H1 (cell line): ENCODE data around the gene AGR3. TPM values are rescaled to one million over a fixed set of nuclear protein-coding genes. Genes with fewer than 3 reads are reported as not detected.

Experiments used
- CTCF ChIA-PET: fragments of 300-600 bp; sonication (Branson Sonifier 250); formaldehyde crosslinking; loops from one replicate; lab custom pipeline; 2021; ENCODE audit not compliant: partially characterized antibody; lab: Charles Lee
- POLR2A ChIA-PET: fragments of 300-600 bp; sonication (Branson Sonifier 250); formaldehyde crosslinking; loops from one replicate; lab custom pipeline; 2021; ENCODE audit warnings: inconsistent platforms; ENCODE audit not compliant: partially characterized antibody; lab: Charles Lee
- DNase-seq, 2 experiments: peaks; one replicate each; pipeline versions ENCODE4 v3.0.0 to v3.0.0-alpha.2; 2010 to 2022; ENCODE audit warnings: low spot score in 2 of 2, low read depth in 1 of 2, mixed read lengths in 1 of 2
- FAIRE-seq: peaks from 2 replicates; lab custom pipeline; 2011; peaks lifted over from hg19 to GRCh38; lab: Jason Lieb, UNC
- H2AFZ ChIP-seq: 2 replicates; pipeline ENCODE4 v1.8.1; 2012; ENCODE audit warnings: low read length, inconsistent platforms
- H2AK5ac ChIP-seq: 2 replicates; pipeline ENCODE4 v1.6.1; 2013; ENCODE audit warnings: low read depth, low read length
- H2BK120ac ChIP-seq: replicated peaks from 2 replicates; pipeline ENCODE3; 2013; ENCODE audit warnings: low read depth, low read length, inconsistent platforms
- H2BK12ac ChIP-seq: 2 replicates; pipeline ENCODE4 v1.6.1; 2013; ENCODE audit warnings: low read depth, low read length
- H2BK15ac ChIP-seq: 2 replicates; pipeline ENCODE4 v1.6.1; 2013; ENCODE audit warnings: low read length
- H2BK20ac ChIP-seq: 2 replicates; pipeline ENCODE4 v1.6.1; 2013; ENCODE audit warnings: low read length
- H2BK5ac ChIP-seq: 2 replicates; pipeline ENCODE4 v1.6.1; 2013; ENCODE audit warnings: low read depth, low read length
- H3K14ac ChIP-seq: 2 replicates; pipeline ENCODE4 v1.6.1; 2013; ENCODE audit warnings: inconsistent platforms; ENCODE audit not compliant: insufficient read length
- H3K18ac ChIP-seq: 2 replicates; pipeline ENCODE4 v1.6.1; 2013; ENCODE audit warnings: low read length; ENCODE audit errors: extremely low read depth
- H3K23ac ChIP-seq: 2 replicates; pipeline ENCODE4 v1.6.1; 2013; ENCODE audit warnings: inconsistent platforms; ENCODE audit not compliant: insufficient read length
- H3K23me2 ChIP-seq: 2 replicates; pipeline ENCODE4 v1.6.1; 2013; ENCODE audit warnings: low read depth, low read length
- H3K27ac ChIP-seq: 2 replicates; pipeline ENCODE4 v1.6.1; 2011; ENCODE audit warnings: low read depth, low read length, inconsistent platforms
- H3K27me3 ChIP-seq, 4 experiments: replicated peaks in 1 of 4; 1 replicate in 1 of 4; 2 replicates in 3 of 4; pipeline versions ENCODE4 v1.6.1 to v1.8.1; 2011 to 2013; ENCODE audit warnings: low read length in 3 of 4, mild to moderate bottlenecking in 3 of 4, inconsistent platforms in 2 of 4, mixed read lengths in 2 of 4, moderate library complexity in 1 of 4; ENCODE audit not compliant: control insufficient read depth in 3 of 4, insufficient read depth in 3 of 4; ENCODE audit errors: extremely low read depth in 1 of 4
- H3K36me3 ChIP-seq, 4 experiments: 2 replicates each; pipeline versions ENCODE4 v1.6.1 to v1.8.1; 2011 to 2013; ENCODE audit warnings: mild to moderate bottlenecking in 4 of 4, low read length in 3 of 4, moderate library complexity in 2 of 4, control low read depth in 1 of 4, inconsistent platforms in 1 of 4; ENCODE audit not compliant: insufficient read depth in 4 of 4, control insufficient read depth in 2 of 4
- H3K4ac ChIP-seq: replicated peaks from 2 replicates; pipeline ENCODE3; 2013; ENCODE audit warnings: low read length, low read depth, mixed read lengths, inconsistent platforms; ENCODE audit not compliant: insufficient read length
- H3K4me1 ChIP-seq, 4 experiments: replicated peaks in 1 of 4; 1 replicate in 1 of 4; 2 replicates in 3 of 4; pipeline versions ENCODE4 v1.6.1 to v1.8.1; 2011 to 2013; ENCODE audit warnings: low read length in 3 of 4, inconsistent platforms in 2 of 4, mixed read lengths in 1 of 4; ENCODE audit not compliant: insufficient read depth in 4 of 4, control insufficient read depth in 3 of 4
- H3K4me2 ChIP-seq, 2 experiments: 2 replicates each; pipeline versions ENCODE4 v1.6.1 to v1.8.1; 2011 to 2013; ENCODE audit warnings: low read depth in 2 of 2, low read length in 2 of 2, control low read depth in 1 of 2, inconsistent platforms in 1 of 2, mild to moderate bottlenecking in 1 of 2; ENCODE audit not compliant: insufficient read depth in 1 of 2
- H3K4me3 ChIP-seq, 4 experiments: fragments of 200-600, 300-600 bp in 1 of 4; sonication (generic), shearing (Covaris generic), sonication (Bioruptor Twin) in 1 of 4; 2 replicates each; pipeline versions ENCODE4 v1.5.1 to v1.8.1; 2011 to 2016; ENCODE audit warnings: low read length in 4 of 4, low read depth in 3 of 4, control low read depth in 2 of 4, inconsistent platforms in 2 of 4, mild to moderate bottlenecking in 2 of 4, mixed read lengths in 1 of 4, moderate library complexity in 1 of 4; ENCODE audit not compliant: insufficient read depth in 2 of 4; ENCODE audit errors: extremely low read depth in 1 of 4
- H3K56ac ChIP-seq: replicated peaks from 2 replicates; pipeline ENCODE3; 2013; ENCODE audit warnings: low read depth, mild to moderate bottlenecking, mixed read lengths, low read length, inconsistent platforms; ENCODE audit not compliant: insufficient read length
- H3K79me1 ChIP-seq: 2 replicates; pipeline ENCODE4 v1.6.1; 2013; ENCODE audit warnings: low read depth, low read length, control low read depth
- H3K79me2 ChIP-seq, 2 experiments: 2 replicates each; pipeline versions ENCODE4 v1.6.1 to v1.8.1; 2012 to 2013; ENCODE audit warnings: low read length in 2 of 2, mild to moderate bottlenecking in 2 of 2, inconsistent platforms in 1 of 2; ENCODE audit not compliant: insufficient read depth in 2 of 2, control insufficient read depth in 1 of 2
- H3K9ac ChIP-seq, 4 experiments: replicated peaks in 1 of 4; 1 replicate in 1 of 4; 2 replicates in 3 of 4; pipeline versions ENCODE4 v1.6.1 to v1.8.1; 2011 to 2013; ENCODE audit warnings: low read depth in 3 of 4, low read length in 3 of 4, control low read depth in 2 of 4, mild to moderate bottlenecking in 2 of 4, moderate library complexity in 2 of 4, inconsistent platforms in 1 of 4; ENCODE audit errors: extremely low read depth in 1 of 4
- H3K9me3 ChIP-seq, 2 experiments: 2 replicates each; pipeline versions ENCODE4 v1.6.1 to v1.8.1; 2012 to 2013; ENCODE audit warnings: mild to moderate bottlenecking in 2 of 2, moderate library complexity in 2 of 2, control low read depth in 1 of 2, inconsistent platforms in 1 of 2, low read depth in 1 of 2, low read length in 1 of 2, mixed read lengths in 1 of 2; ENCODE audit not compliant: insufficient read depth in 2 of 2
- H4K20me1 ChIP-seq, 2 experiments: replicated peaks in 1 of 2; 2 replicates each; pipeline versions ENCODE3 to v1.8.1; 2011 to 2013; ENCODE audit warnings: inconsistent platforms in 2 of 2, low read length in 2 of 2, mild to moderate bottlenecking in 1 of 2; ENCODE audit not compliant: insufficient read depth in 2 of 2, control insufficient read depth in 1 of 2
- H4K5ac ChIP-seq: 2 replicates; pipeline ENCODE4 v1.6.1; 2013; ENCODE audit warnings: low read length, low read depth, mixed read lengths, inconsistent platforms; ENCODE audit not compliant: insufficient read length
- H4K8ac ChIP-seq: 2 replicates; pipeline ENCODE4 v1.8.0; 2013; ENCODE audit warnings: mild to moderate bottlenecking, moderate library complexity, low read length, inconsistent platforms; ENCODE audit not compliant: insufficient read depth; ENCODE audit errors: extremely low read depth
- H4K91ac ChIP-seq: replicated peaks from 2 replicates; pipeline ENCODE3; 2013; ENCODE audit warnings: low read length, mixed read lengths, inconsistent platforms; ENCODE audit not compliant: insufficient read length
- EZH2 ChIP-seq: fragments of 200-600 bp; sonication (generic); IDR thresholded peaks from 2 replicates; pipeline ENCODE4 v1.7.1; 2012; ENCODE audit warnings: low read depth, mild to moderate bottlenecking, moderate library complexity, low read length, inconsistent platforms; ENCODE audit not compliant: severe bottlenecking
- GTF2F1 ChIP-seq: IDR thresholded peaks from 2 replicates; pipeline ENCODE4 v1.6.1; 2012; ENCODE audit warnings: low read depth, low read length, improper control_type of control experiment, borderline replicate concordance
- NRF1 ChIP-seq: IDR thresholded peaks from 2 replicates; pipeline ENCODE4 v1.6.1; 2011; ENCODE audit warnings: mild to moderate bottlenecking, low read depth, low read length, improper control_type of control experiment
- WGBS, 2 experiments: shearing (Covaris generic) in 1 of 2; methylation state at CpG; one replicate each; pipeline versions ENCODE4 v1.1.6 to v1.1.7; 2013 to 2015; ENCODE audit warnings: low lambda C conversion rate in 2 of 2, mixed read lengths in 2 of 2, inconsistent platforms in 1 of 2, low coverage in 1 of 2, missing lambda C conversion rate in 1 of 2; ENCODE audit not compliant: insufficient replicate concordance in 2 of 2, insufficient coverage in 1 of 2, insufficient read length in 1 of 2; ENCODE audit errors: extremely low coverage in 1 of 2, missing lambda C conversion rate in 1 of 2; 5-methylcytosine and 5-hydroxymethylcytosine counted together
- polyA plus RNA-seq, 7 experiments: library from polyadenylated mRNA; depleted of rRNA in 3 of 7; stranded (reverse) in 5 of 7; unstranded in 2 of 7; fragments of >200 nt in 5 of 7; fragments of 200-250 nt in 2 of 7; gene quantifications; 1 replicate in 5 of 7; 2 replicates in 1 of 7; 4 replicates in 1 of 7; pipeline versions ENCODE4 v1.2.1 to v1.2.3, GENCODE V29; 2011 to 2013; ENCODE audit warnings: missing spikeins in 2 of 7, mixed read lengths in 2 of 7
- total RNA-seq: library from RNA; stranded (reverse); fragmentation: NEBNext Ultra II Directional; extraction: Animal tissue kit (Norgen Biotek cat#: 25700); gene quantifications from 2 replicates; pipeline ENCODE4 v1.2.1, GENCODE V29; 2021

AGR3 gene
- total and polyA plus RNA-seq, 2 of the 8 experiments (the other 6 are each of a cell fraction or from before 2014, with no cell fraction given): not detected

DNA sequence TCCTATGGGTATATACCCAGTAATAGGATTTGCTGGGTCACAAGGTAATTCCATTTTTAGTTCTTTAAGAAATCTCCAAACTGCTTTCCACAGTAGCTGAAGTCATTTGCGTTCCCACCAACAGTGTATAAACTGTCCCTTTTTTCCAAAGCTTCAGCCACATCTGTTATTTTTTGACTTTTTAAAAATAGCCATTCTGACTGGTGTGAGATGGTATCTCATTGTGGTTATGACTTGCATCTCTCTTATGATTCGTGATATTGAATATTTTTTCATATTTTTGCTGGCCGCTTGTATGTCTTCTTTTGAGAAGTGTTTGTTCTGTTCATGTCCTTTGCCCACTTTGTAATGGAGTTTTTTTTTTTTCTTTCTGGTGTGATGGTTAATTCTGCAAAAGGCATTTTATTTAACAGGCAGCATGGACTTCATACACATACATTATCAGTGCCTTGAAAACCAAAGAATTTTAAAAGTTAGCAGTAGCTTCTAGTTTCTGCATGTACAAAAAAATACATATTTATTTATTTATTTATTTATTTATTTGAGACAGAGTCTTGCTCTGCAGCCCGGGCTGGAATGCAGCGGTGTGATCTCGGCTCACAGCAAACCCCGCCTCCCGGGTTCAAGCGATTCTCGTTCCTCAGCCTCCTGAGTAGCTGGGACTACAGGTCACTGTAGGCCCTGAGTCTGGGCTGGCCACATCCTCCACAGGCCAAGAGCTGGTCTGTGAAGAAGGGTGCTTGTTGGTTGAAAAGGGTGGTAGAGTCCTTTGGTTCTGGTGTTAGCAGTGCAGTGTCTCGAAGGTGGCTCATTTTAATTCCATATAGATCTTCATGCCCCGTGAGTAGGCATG lies 32.3 kb downstream of the AGR3 start:
- CTCF ChIA-PET: interaction anchor here (1.0 to 2.0 kb wide), 4 partner anchors 9 to 50 kb away, joined by 3 to 8 read pairs (median 3); no protein-coding TSS in a partner anchor
- POLR2A ChIA-PET: no interaction called here
- no peaks in the 10 kb centered on the region for H3K79me1 ChIP-seq
- DNase-seq (no peak), FAIRE-seq (no peak)
- H4K20me1 ChIP-seq: no peaks in the 10 kb centered on the region
- H3K56ac ChIP-seq: no peak overlapping the region
- H3K4me1 ChIP-seq: no peaks in the 10 kb centered on the region; a peak in 1 of 7 replicates
- H3K4ac ChIP-seq: no peak overlapping the region
- no peak overlapping the region for H3K4me2 ChIP-seq
- H3K23ac ChIP-seq: no peak overlapping the region
- H2BK120ac ChIP-seq: no peak overlapping the region
- no peak overlapping the region for H2AK5ac ChIP-seq
- no peak overlapping the region for H2BK5ac ChIP-seq
- H3K18ac ChIP-seq: no peak overlapping the region
- no peak overlapping the region for H3K9ac ChIP-seq
- H4K91ac ChIP-seq: no peak overlapping the region
- H3K27ac ChIP-seq: no peak overlapping the region
- no peak overlapping the region for H4K8ac ChIP-seq
- H3K23me2 ChIP-seq: no peaks in the 10 kb centered on the region
- H2BK12ac ChIP-seq: no peak overlapping the region
- no peaks in the 10 kb centered on the region for H3K9me3 ChIP-seq
- no peak overlapping the region for H2BK15ac ChIP-seq
- 90% methylated on average over 12 of the region's 12 CpGs; no CpG with 5 or more reads in 1 of the 2 experiments for WGBS, 2 experiments
- H4K5ac ChIP-seq: no peak overlapping the region
- H3K4me3 ChIP-seq: no peak overlapping the region
- no peaks in the 10 kb centered on the region for H3K27me3 ChIP-seq
- no peak overlapping the region for H2BK20ac ChIP-seq
- no peak overlapping the region for H3K14ac ChIP-seq
- H3K36me3 ChIP-seq: no peaks in the 10 kb centered on the region
- no peak overlapping the region for H2AFZ ChIP-seq
- no peaks in the 10 kb centered on the region for H3K79me2 ChIP-seq
- TF ChIP-seq NRF1: no peak
- no peak for TF ChIP-seq EZH2
- TF ChIP-seq GTF2F1: no peak
